IPS-11a (cell line): ENCODE results near the gene KRT76.
"Not testable (repeated sequence)": the region's sequence is repeated elsewhere in the genome, so short reads cannot be mapped to it uniquely, and the experiment has no call there.

ENCODE experiments used
- H3K4me3 ChIP-seq: one replicate; pipeline ENCODE4 v1.5.1; 2013; ENCODE audit warnings: low read depth, low read length, control low read depth

KRT76 gene

DNA sequence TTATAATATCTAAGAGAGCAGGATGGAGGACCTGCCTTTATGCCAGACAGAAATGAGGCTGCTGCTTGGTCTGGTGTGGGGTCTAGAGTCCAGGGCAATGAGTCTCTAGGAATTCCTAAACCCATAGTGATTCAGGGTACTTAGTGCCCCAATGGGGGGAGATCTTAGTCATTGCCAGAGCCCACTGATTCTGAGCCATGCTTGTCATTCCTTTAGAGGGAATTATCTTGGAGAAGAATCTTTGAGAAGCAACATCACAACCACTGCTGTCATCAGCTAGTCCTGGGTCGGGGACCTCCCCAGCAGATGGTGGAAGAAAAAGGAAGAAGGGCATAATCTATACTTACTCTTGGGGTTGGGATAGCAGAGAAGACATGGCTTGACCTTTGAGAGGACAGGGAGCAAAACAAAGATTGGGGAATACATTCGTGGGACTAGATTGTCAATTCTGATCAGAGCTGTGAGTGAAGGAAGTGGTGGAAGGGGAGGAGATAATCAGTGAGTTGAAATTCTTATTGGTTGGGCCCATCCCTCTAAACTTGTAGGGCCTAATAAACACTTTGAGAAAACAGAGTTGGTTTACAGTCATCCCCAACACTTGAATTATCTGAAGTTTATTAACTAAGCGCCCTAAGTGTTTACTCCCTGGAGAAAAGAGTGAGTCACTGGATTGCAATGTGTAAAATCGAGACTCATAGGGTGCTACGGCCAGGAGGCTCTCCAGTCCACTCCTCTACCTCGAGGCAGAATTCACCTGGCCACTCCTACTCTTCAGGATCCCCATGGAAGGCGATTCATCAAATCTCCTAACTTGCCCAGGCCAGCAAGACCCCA, 21.7 kb upstream of the KRT76 start:
- no peak overlapping the region for H3K4me3 ChIP-seq

DNA sequence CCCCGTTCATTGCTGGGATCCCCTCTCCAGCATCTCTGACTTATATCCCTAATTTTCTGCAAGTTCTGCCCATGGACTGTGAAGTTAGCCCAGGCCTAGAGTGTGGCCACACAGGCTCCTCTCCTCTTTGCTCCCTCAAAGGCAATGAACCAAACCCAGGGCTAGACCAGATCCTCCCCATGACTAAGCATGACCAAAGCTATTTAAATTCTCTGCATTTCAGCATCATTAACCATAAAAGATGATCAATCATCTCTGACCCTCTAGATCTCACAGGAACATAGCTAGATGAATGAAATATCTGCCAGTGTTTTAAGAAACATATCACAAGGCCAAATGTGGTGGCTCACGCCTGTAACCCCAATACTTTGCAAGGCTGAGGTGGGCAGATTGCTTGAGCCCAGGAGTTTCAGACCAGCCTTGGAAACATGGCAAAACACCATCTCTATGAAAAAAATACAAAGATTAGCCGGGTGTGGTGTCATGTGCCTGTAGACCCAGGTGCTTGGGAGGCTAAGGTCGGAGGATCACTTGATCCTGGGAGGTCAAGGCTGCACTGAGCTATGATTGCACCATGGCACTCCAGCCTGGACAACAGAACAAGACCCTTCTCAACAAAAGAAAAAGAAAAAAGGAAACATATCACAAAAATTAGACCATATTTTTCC, 21.0 kb upstream of the KRT76 start:
- no peak overlapping the region for H3K4me3 ChIP-seq

DNA sequence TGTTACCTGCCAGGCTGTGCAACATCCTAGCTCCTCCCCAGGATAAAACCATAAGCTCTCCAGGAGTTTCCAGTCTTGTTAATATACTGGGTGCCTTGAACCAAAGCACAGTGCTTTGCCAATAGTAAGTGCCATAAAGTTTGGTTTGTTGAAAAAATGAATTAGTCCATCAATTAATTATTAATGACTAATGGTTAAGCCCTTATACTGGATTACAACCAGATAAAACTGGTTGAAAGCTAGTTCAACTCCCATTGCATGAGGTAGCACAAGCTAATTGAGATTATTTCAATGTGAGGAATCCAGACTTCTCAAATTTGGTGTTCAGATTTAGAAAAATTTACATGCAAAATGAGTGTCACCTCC, 20.4 kb upstream of the KRT76 start:
- no peak overlapping the region for H3K4me3 ChIP-seq

- H3K4me3 ChIP-seq = no peak overlapping the region
These were observed 19.8 kb upstream of the KRT76 start for GRCh38 chr12:52796839-52797528.

DNA sequence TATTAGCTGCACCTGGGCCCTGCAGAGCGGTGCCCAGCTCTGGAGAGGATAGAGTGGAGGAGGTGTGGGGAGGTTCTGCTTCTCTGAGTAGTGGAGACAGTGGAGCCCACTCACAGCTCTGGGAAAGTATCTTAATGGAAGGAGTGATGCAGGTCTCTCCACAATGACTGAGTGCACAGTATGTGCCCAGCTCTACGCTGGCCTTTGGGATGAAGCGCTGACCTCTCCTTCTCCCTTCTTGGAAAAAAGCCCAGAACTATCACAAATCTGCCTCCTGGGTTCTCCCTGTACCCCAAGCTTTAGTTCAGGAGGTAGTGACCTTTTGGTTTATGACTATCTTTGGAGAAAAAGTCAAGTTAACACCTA, 19.3 kb upstream of the KRT76 start:
- no peak overlapping the region for H3K4me3 ChIP-seq

GRCh38 chr12:52795694-52796428, 18.7 kb upstream of the KRT76 start, which contains the start of gene KRT3:
Gene KRT3 (minus strand): TSS chr12:52796117. CDS start chr12:52796042, 75 bp downstream.
- H3K4me3 ChIP-seq = no peak within 1 kb of the TSS

DNA sequence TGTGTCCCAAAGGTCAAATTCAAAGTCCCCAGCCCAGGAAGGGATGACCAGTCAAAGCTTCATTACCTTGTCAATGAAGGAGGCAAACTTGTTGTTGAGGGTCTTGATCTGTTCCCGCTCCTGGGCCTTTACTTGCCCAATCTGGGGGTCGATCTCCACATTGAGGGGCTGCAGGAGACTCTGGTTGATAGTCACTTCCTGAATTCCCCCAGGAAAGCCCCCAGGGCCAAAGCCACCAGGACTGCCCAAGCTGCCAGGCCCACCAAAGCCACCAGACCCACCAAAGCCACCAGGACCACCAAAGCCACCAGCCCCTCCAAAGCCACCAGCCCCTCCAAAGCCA, 18.2 kb upstream of the KRT76 start:
- not testable (repeated sequence) for H3K4me3 ChIP-seq

- H3K4me3 ChIP-seq = no peak overlapping the region
These were observed 17.6 kb upstream of the KRT76 start for GRCh38 chr12:52794479-52795331.

- no peak overlapping the region for H3K4me3 ChIP-seq
These were observed 15.3 kb upstream of the KRT76 start for GRCh38 chr12:52792185-52793029.

GRCh38 chr12:52791271-52792184, 14.4 kb upstream of the KRT76 start:
- H3K4me3 ChIP-seq = no peak overlapping the region

- H3K4me3 ChIP-seq = no peak overlapping the region
These were observed 13.5 kb upstream of the KRT76 start for GRCh38 chr12:52790427-52791270.

DNA sequence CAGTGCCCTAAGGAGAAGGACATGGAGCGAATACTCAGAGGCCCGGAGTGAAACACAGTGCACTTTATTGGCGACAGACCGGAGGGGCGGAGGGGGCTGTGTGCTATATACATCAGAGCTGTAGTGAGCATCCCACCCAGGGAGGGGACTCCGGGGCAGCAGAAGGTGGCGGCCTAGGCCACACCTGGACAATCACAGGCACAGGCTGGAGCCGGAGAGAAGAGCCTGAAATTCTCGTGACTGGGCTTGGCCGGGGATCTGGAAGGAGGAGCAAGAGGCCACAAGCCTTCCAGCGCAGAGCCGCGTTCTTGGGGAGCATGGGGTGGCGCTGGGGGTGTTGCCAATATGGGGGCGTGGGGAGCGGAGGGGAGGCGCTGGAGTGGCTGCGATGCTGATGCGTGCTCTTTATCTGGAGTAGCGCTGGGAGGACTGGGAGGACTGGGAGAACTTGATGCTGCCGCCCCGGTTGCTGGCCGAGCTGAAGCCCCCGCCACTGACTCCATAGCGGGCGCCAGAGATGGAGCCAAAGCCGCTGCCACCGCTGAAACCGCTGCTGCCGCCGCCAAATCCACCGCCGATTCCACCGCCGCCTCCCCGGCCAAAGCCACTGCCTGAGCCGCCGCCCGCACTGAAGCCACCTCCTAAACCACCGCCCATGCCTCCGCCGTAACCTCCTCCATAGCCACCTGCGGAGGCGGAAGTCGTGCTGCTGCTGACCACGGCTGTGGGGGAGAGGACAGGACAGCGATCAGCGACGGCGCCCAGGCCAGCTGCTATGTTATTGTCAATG, 12.7 kb upstream of the KRT76 start:
- no peak overlapping the region for H3K4me3 ChIP-seq

DNA sequence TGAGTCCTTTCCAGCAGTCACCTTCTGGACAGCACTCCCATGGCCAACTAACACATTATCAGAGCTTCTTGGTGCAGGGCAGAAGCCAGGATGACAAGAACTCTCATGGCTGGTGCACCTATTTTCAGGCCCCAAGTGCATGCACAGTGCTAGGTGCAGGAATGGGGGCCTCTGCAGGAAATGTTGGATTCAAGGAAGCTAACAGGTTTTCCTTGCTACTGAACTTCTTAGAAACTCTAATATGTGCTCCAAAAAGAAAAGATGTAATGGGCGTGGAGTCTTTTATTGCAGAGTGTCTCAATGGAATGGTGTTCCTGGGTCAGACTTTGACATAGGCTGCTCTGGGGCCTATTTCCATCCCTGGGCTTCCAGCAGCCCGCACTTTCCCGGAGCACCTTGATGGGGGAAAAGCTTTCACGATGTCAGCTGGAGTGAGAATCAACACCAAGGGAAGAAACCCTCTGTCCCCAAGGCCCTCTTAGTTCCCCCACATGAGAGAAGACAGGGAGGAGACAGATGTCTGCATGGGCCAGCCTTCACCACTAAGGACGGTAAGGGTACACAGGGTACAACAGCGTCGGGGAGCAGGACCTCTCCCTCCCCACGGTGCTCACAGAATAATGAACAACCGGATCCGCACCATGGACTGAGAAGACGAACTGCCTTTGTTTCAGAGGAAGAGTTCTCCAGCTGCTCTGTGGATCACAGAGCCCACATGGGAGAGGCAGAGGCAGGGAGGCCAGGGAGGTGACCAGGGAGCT, 11.9 kb upstream of the KRT76 start:
- no peak overlapping the region for H3K4me3 ChIP-seq

DNA sequence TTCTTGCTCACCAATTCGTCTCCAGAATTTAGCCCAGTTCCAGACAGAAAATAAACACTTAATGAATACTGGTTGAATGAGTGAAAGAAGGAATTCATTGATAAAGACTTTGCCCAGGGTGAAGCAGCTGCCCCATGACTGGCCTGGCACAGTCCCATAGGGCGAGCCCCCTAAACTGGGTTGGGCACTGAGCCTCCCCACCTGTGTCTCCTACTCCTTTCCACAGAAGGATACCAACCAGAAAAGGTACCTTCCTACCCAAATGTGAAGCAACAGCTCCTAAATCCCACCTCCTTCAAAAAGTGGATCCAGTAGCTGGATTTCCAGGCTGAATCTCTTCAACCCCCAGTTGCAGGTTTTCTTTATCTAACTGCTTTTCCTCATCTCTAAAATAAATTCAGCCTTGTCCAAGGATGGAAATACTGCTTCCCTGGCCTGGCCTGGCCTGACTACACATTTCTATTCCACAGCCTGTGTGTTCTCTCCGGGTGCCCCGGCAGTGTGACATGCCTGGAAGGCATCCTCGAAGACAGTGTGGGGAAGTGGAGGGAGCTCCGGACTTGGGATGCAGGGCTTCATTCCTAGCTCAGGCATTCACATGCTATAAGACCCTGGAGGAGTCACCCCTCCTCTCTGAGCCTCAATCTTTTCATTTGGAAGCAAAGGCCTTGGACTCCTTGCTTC, 11.2 kb upstream of the KRT76 start:
- H3K4me3 ChIP-seq = no peak overlapping the region
